HG02943 (cell line): ENCODE measurements around the gene NUP210L.
"Not testable (repeated sequence)": the region's sequence is repeated elsewhere in the genome, so short reads cannot be mapped to it uniquely, and the experiment has no call there.

Experiments
- ATAC-seq: cut with Tn5 transposase; IDR thresholded peaks from one replicate; pipeline ENCODE4 v1.9.1; 2021; ENCODE audit warnings: mild to moderate bottlenecking, low read depth, moderate library complexity; ENCODE audit not compliant: unreplicated experiment

The NUP210L gene

GRCh38 chr1:154104433-154105082, 50.3 kb downstream of the NUP210L start:
- no peak for ATAC-seq

- ATAC-seq = not testable (repeated sequence)
Observed at GRCh38 chr1:154100141-154100540, 54.7 kb downstream of the NUP210L start.

- ATAC-seq = no peak
Observed at GRCh38 chr1:154097873-154098272, 57.0 kb downstream of the NUP210L start.

- ATAC-seq = no peak
Observed at GRCh38 chr1:154095456-154096060, 59.3 kb downstream of the NUP210L start.

- ATAC-seq = no peak
Observed at GRCh38 chr1:154094411-154094810, 60.5 kb downstream of the NUP210L start.

- ATAC-seq = no peak
Observed at GRCh38 chr1:154093699-154094098, 61.2 kb downstream of the NUP210L start.

GRCh38 chr1:154091706-154092105, 63.2 kb downstream of the NUP210L start:
- no peak for ATAC-seq

GRCh38 chr1:154087574-154087973, 67.3 kb downstream of the NUP210L start:
- no peak for ATAC-seq

GRCh38 chr1:154083057-154083456, 71.8 kb downstream of the NUP210L start:
- ATAC-seq = not testable (repeated sequence)

GRCh38 chr1:154081386-154082126, 73.3 kb downstream of the NUP210L start:
- ATAC-seq = no peak

- no peak for ATAC-seq
Observed at GRCh38 chr1:154076413-154076812, 78.5 kb downstream of the NUP210L start.

- no peak for ATAC-seq
Observed at GRCh38 chr1:154075746-154076145, 79.1 kb downstream of the NUP210L start.

- no peak for ATAC-seq
Observed at GRCh38 chr1:154062309-154062708, 92.6 kb downstream of the NUP210L start.

GRCh38 chr1:154047436-154047835, 107.4 kb downstream of the NUP210L start:
- not testable (repeated sequence) for ATAC-seq

GRCh38 chr1:154033697-154034096, 121.2 kb downstream of the NUP210L start:
- not testable (repeated sequence) for ATAC-seq

GRCh38 chr1:154019940-154020339, 134.9 kb downstream of the NUP210L start:
- no peak for ATAC-seq

GRCh38 chr1:154019269-154019668, 135.6 kb downstream of the NUP210L start:
- no peak for ATAC-seq

- no peak for ATAC-seq
Observed at GRCh38 chr1:154014154-154014907, 140.5 kb downstream of the NUP210L start.

GRCh38 chr1:154012543-154012942, 142.3 kb downstream of the NUP210L start:
- not testable (repeated sequence) for ATAC-seq

GRCh38 chr1:154012129-154012528, 142.7 kb downstream of the NUP210L start:
- ATAC-seq = no peak

- ATAC-seq = no peak
Observed at GRCh38 chr1:154006136-154006535, 148.7 kb downstream of the NUP210L start.
